Colonic mucosa (tissue), 4 donors: Measurements from ENCODE around the gene TBCK. TPM values are rescaled to one million over a fixed set of nuclear protein-coding genes. Genes with fewer than 3 reads are reported as not detected.

Experiments used
- DNase-seq: peaks from one replicate; pipeline ENCODE4 v3.0.0-alpha.2; 2020
- H3K27ac ChIP-seq: fragments of 200-600 bp; one replicate; pipeline ENCODE4 v1.8.0; 2021
- H3K27me3 ChIP-seq: fragments of 200-600 bp; one replicate; pipeline ENCODE4 v1.8.0; 2021
- H3K36me3 ChIP-seq: fragments of 200-600 bp; one replicate; pipeline ENCODE4 v1.8.0; 2021
- H3K4me1 ChIP-seq: fragments of 200-600 bp; one replicate; pipeline ENCODE4 v1.8.0; 2021; ENCODE audit warnings: mild to moderate bottlenecking
- H3K4me3 ChIP-seq: fragments of 200-600 bp; one replicate; pipeline ENCODE4 v1.8.0; 2021
- H3K9ac ChIP-seq, 2 donors: one replicate each; pipeline ENCODE4 v1.7.0; 2013; ENCODE audit warnings: control low read depth in 2 of 2, low read depth in 2 of 2, low read length in 2 of 2
- H3K9me3 ChIP-seq: fragments of 200-600 bp; one replicate; pipeline ENCODE4 v1.8.0; 2021
- CTCF ChIP-seq: fragments of 200-600 bp; IDR thresholded peaks from one replicate; pipeline ENCODE4 v1.8.0; 2022; ENCODE audit warnings: antibody characterized with exemption, mild to moderate bottlenecking
- intact Hi-C: fragments of 100-400 bp; cut with DNase I; formaldehyde crosslinking; loops from one replicate; pipeline ENCODE4 v1.14.1; 2022
- total RNA-seq, 2 donors: library from RNA; stranded (reverse); fragmentation: NEBNext Ultra II Directional in 1 of 2; extraction: Animal tissue kit (Norgen Biotek cat#: 25700) in 1 of 2; gene quantifications; one replicate each; pipeline ENCODE4 v1.2.1, GENCODE V29; 2021
- donor health status: healthy.
- donor health status: DM: no; HTN: no; CAD: no.
- donor health status: DM: no; HTN: no; CAD: no.

The TBCK gene
- total RNA-seq, 2 donors from 2014 or later: 27.4 to 33.9 TPM

- intact Hi-C loops: no loop called here
- DNase-seq: no peak
- no peaks in the 10 kb centered on the region for H3K9me3 ChIP-seq
- no peak overlapping the region for H3K27ac ChIP-seq
- no peak overlapping the region for H3K9ac ChIP-seq
- no peak overlapping the region for H3K4me3 ChIP-seq
- no peak for TF ChIP-seq CTCF
- H3K4me1 ChIP-seq: no peaks in the 10 kb centered on the region
- H3K36me3 ChIP-seq: no peaks in the 10 kb centered on the region
- no peaks in the 10 kb centered on the region for H3K27me3 ChIP-seq
Measured at GRCh38 chr4:106149911-106150310, 166.1 kb downstream of the TBCK start.

- no peak for DNase-seq
- no peak overlapping the region for H3K9ac ChIP-seq
- intact Hi-C loops: no loop called here
- no peaks in the 10 kb centered on the region for H3K9me3 ChIP-seq
- no peak for TF ChIP-seq CTCF
- no peaks in the 10 kb centered on the region for H3K4me1 ChIP-seq
- H3K36me3 ChIP-seq: no peaks in the 10 kb centered on the region
- no peak overlapping the region for H3K4me3 ChIP-seq
- H3K27me3 ChIP-seq: no peaks in the 10 kb centered on the region
- H3K27ac ChIP-seq: no peak overlapping the region
Measured at GRCh38 chr4:106149026-106149425, 167.0 kb downstream of the TBCK start.

- Histone ChIP-seq H3K9ac (no peak overlapping the region), H3K36me3 (no peaks in the 10 kb centered on the region), H3K27ac (no peak overlapping the region), H3K9me3 (no peaks in the 10 kb centered on the region), H3K4me3 (no peak overlapping the region), H3K4me1 (no peaks in the 10 kb centered on the region), H3K27me3 (no peaks in the 10 kb centered on the region)
- DNase-seq: no peak
- TF ChIP-seq CTCF: no peak
- intact Hi-C loops: no loop called here
Measured at GRCh38 chr4:106142616-106143127, 173.3 kb downstream of the TBCK start.

- Histone ChIP-seq H3K27ac (no peak overlapping the region), H3K36me3 (no peaks in the 10 kb centered on the region), H3K9me3 (no peaks in the 10 kb centered on the region), H3K9ac (no peak overlapping the region), H3K27me3 (no peaks in the 10 kb centered on the region), H3K4me1 (no peaks in the 10 kb centered on the region), H3K4me3 (no peak overlapping the region)
- no peak for DNase-seq
- intact Hi-C loops: no loop called here
- TF ChIP-seq CTCF: no peak
Measured at GRCh38 chr4:106140601-106141000, 175.4 kb downstream of the TBCK start.

GRCh38 chr4:106136777-106137331, 179.2 kb downstream of the TBCK start:
- DNase-seq: no peak
- TF ChIP-seq CTCF: no peak
- Histone ChIP-seq H3K9me3 (no peaks in the 10 kb centered on the region), H3K27me3 (no peaks in the 10 kb centered on the region), H3K27ac (no peak overlapping the region), H3K4me1 (no peaks in the 10 kb centered on the region), H3K9ac (no peak overlapping the region), H3K36me3 (no peaks in the 10 kb centered on the region), H3K4me3 (no peak overlapping the region)
- intact Hi-C loops: no loop called here
